ENCODE measurements around the gene STRIP2.
"Not testable (repeated sequence)": the region's sequence is repeated elsewhere in the genome, so short reads cannot be mapped to it uniquely, and the experiment has no call there.

Gene STRIP2

DNA sequence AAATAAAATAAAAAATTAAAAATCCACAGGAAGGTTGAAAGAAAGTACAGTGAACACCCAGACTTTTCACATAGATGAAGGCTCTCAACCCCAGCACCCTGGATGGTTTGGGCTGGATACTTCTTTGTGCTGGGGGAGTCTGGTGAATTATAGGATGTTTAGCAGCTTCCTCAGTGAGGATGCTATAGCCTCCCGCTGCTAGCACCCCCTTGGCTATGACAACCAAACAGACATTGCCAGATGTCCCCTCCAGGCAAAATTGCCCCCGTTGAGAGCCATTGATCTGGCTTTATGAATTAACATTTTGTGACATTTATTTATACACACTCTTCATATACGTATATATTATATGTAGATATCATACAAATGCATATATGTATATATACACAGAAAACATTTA, 89.7 kb downstream of the STRIP2 start:
- TF ChIP-seq, protein P1, sequence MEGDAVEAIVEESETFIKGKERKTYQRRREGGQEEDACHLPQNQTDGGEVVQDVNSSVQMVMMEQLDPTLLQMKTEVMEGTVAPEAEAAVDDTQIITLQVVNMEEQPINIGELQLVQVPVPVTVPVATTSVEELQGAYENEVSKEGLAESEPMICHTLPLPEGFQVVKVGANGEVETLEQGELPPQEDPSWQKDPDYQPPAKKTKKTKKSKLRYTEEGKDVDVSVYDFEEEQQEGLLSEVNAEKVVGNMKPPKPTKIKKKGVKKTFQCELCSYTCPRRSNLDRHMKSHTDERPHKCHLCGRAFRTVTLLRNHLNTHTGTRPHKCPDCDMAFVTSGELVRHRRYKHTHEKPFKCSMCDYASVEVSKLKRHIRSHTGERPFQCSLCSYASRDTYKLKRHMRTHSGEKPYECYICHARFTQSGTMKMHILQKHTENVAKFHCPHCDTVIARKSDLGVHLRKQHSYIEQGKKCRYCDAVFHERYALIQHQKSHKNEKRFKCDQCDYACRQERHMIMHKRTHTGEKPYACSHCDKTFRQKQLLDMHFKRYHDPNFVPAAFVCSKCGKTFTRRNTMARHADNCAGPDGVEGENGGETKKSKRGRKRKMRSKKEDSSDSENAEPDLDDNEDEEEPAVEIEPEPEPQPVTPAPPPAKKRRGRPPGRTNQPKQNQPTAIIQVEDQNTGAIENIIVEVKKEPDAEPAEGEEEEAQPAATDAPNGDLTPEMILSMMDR (IDR thresholded peaks at IDR 0.05; ENCODE audit: low read depth, low read length, poor library complexity, severe bottlenecking) = no peak
- TF ChIP-seq EZH2phosphoT487 (IDR thresholded peaks at IDR 0.05; ENCODE audit: borderline replicate concordance, low read length) = no peak
- Histone ChIP-seq H3K79me2 (ENCODE audit: control insufficient read depth, low read length) (no peaks in the 10 kb centered on the region), H3K36me3 (ENCODE audit: control insufficient read depth, low read length) (no peaks in the 10 kb centered on the region), H3K27ac (ENCODE audit: low read depth, low read length) (no peak overlapping the region), H3K27me3 (ENCODE audit: control insufficient read depth, low read length) (peaks cover 9% of the 10 kb centered on the region; the same call in 1 of the 2 replicates), H3F3A (ENCODE audit: control insufficient read depth, insufficient read depth) (no peaks in the 10 kb centered on the region), H3K9me2 (replicated peaks; ENCODE audit: control insufficient read depth, low read length) (no peaks in the 10 kb centered on the region), H3K4me3 (ENCODE audit: low read length) (no peak overlapping the region), H3K4me1 (ENCODE audit: control insufficient read depth, low read length) (no peaks in the 10 kb centered on the region), H3K4me2 (ENCODE audit: low read length) (no peak overlapping the region), H4K20me1 (ENCODE audit: control insufficient read depth, insufficient read depth, low read depth, low read length) (no peaks in the 10 kb centered on the region), H3K9me3 (ENCODE audit: control insufficient read depth, insufficient read depth, low read length) (no peaks in the 10 kb centered on the region)

GRCh38 chr7:129524405-129524804, 90.2 kb downstream of the STRIP2 start:
- not testable (repeated sequence) for H3K4me2 ChIP-seq (ENCODE audit: low read length); H3K27me3 ChIP-seq (ENCODE audit: control insufficient read depth, low read length); H3K36me3 ChIP-seq (ENCODE audit: control insufficient read depth, low read length); H3K9me2 ChIP-seq (replicated peaks; ENCODE audit: control insufficient read depth, low read length); H3F3A ChIP-seq (ENCODE audit: control insufficient read depth, insufficient read depth); H3K79me2 ChIP-seq (ENCODE audit: control insufficient read depth, low read length); H3K4me1 ChIP-seq (ENCODE audit: control insufficient read depth, low read length); H3K9me3 ChIP-seq (ENCODE audit: control insufficient read depth, insufficient read depth, low read length); H3K4me3 ChIP-seq (ENCODE audit: low read length); H3K27ac ChIP-seq (ENCODE audit: low read depth, low read length); H4K20me1 ChIP-seq (ENCODE audit: control insufficient read depth, insufficient read depth, low read depth, low read length)

GRCh38 chr7:129525225-129525862, 91.1 kb downstream of the STRIP2 start:
- H3K9me3 ChIP-seq (ENCODE audit: control insufficient read depth, insufficient read depth, low read length) = no peaks in the 10 kb centered on the region
- no peak overlapping the region for H3K27ac ChIP-seq (ENCODE audit: low read depth, low read length)
- TF ChIP-seq EZH2phosphoT487 (IDR thresholded peaks at IDR 0.05; ENCODE audit: borderline replicate concordance, low read length) = no peak
- TF ChIP-seq, protein P1 (IDR thresholded peaks at IDR 0.05; ENCODE audit: low read depth, low read length, poor library complexity, severe bottlenecking) = no peak
- no peaks in the 10 kb centered on the region for H3K4me1 ChIP-seq (ENCODE audit: control insufficient read depth, low read length)
- no peak overlapping the region for H3K4me2 ChIP-seq (ENCODE audit: low read length)
- H3F3A ChIP-seq (ENCODE audit: control insufficient read depth, insufficient read depth) = no peaks in the 10 kb centered on the region
- H3K27me3 ChIP-seq (ENCODE audit: control insufficient read depth, low read length) = peaks cover 4% of the 10 kb centered on the region; the same call in 1 of the 2 replicates
- H3K9me2 ChIP-seq (replicated peaks; ENCODE audit: control insufficient read depth, low read length) = no peaks in the 10 kb centered on the region
- H3K4me3 ChIP-seq (ENCODE audit: low read length) = no peak overlapping the region
- H3K79me2 ChIP-seq (ENCODE audit: control insufficient read depth, low read length) = no peaks in the 10 kb centered on the region
- no peaks in the 10 kb centered on the region for H3K36me3 ChIP-seq (ENCODE audit: control insufficient read depth, low read length)
- H4K20me1 ChIP-seq (ENCODE audit: control insufficient read depth, insufficient read depth, low read depth, low read length) = no peaks in the 10 kb centered on the region

GRCh38 chr7:129529643-129530042, 95.4 kb downstream of the STRIP2 start:
- H3K4me2 ChIP-seq (ENCODE audit: low read length) = no peak overlapping the region
- H3K9me3 ChIP-seq (ENCODE audit: control insufficient read depth, insufficient read depth, low read length) = no peaks in the 10 kb centered on the region
- H3K79me2 ChIP-seq (ENCODE audit: control insufficient read depth, low read length) = no peaks in the 10 kb centered on the region
- H3K36me3 ChIP-seq (ENCODE audit: control insufficient read depth, low read length) = no peaks in the 10 kb centered on the region
- H3F3A ChIP-seq (ENCODE audit: control insufficient read depth, insufficient read depth) = no peaks in the 10 kb centered on the region
- H3K27ac ChIP-seq (ENCODE audit: low read depth, low read length) = no peak overlapping the region
- no peak overlapping the region for H3K4me3 ChIP-seq (ENCODE audit: low read length)
- TF ChIP-seq, protein P1 (IDR thresholded peaks at IDR 0.05; ENCODE audit: low read depth, low read length, poor library complexity, severe bottlenecking) = no peak
- TF ChIP-seq EZH2phosphoT487 (IDR thresholded peaks at IDR 0.05; ENCODE audit: borderline replicate concordance, low read length) = no peak
- H3K4me1 ChIP-seq (ENCODE audit: control insufficient read depth, low read length) = no peaks in the 10 kb centered on the region
- H3K9me2 ChIP-seq (replicated peaks; ENCODE audit: control insufficient read depth, low read length) = no peaks in the 10 kb centered on the region
- no peaks in the 10 kb centered on the region for H4K20me1 ChIP-seq (ENCODE audit: control insufficient read depth, insufficient read depth, low read depth, low read length)
- no peaks in the 10 kb centered on the region for H3K27me3 ChIP-seq (ENCODE audit: control insufficient read depth, low read length)
